Natural killer cell (primary cell): Measurements from ENCODE around the gene LEF1. TPM values are rescaled to one million over a fixed set of nuclear protein-coding genes. Genes with fewer than 3 reads are reported as not detected.

ENCODE experiments used
- ATAC-seq, 3 donors: fragments of 150-1000 bp in 2 of 3; fragments of 200-7000 bp in 1 of 3; cut with Tn5 transposase; 1 replicate in 1 of 3; 2 replicates in 2 of 3; pipeline ENCODE4 v1.10.0; 2021; ENCODE audit warnings: mild to moderate bottlenecking in 2 of 3, moderate library complexity in 2 of 3
- DNase-seq, 2 donors: peaks; one replicate each; pipeline versions ENCODE4 v3.0.0 to v3.0.0-alpha.2; 2013 to 2021; ENCODE audit warnings: mixed read lengths in 1 of 2
- H3K27ac ChIP-seq: one replicate; pipeline ENCODE4 v1.5.1; 2013; ENCODE audit warnings: mild to moderate bottlenecking, low read length
- H3K27me3 ChIP-seq: one replicate; pipeline ENCODE4 v1.6.1; 2013; ENCODE audit warnings: low read length; ENCODE audit not compliant: control insufficient read depth, insufficient read depth
- H3K36me3 ChIP-seq: one replicate; pipeline ENCODE4 v1.6.1; 2013; ENCODE audit warnings: low read length; ENCODE audit not compliant: control insufficient read depth, insufficient read depth
- H3K4me1 ChIP-seq: one replicate; pipeline ENCODE4 v1.6.1; 2013; ENCODE audit warnings: low read length; ENCODE audit not compliant: control insufficient read depth, insufficient read depth
- H3K4me3 ChIP-seq: one replicate; pipeline ENCODE4 v1.5.1; 2013; ENCODE audit warnings: low read length
- H3K9me3 ChIP-seq: one replicate; pipeline ENCODE4 v1.6.1; 2013; ENCODE audit warnings: low read length; ENCODE audit not compliant: control insufficient read depth, insufficient read depth
- H3K27ac Mint-ChIP-seq, 2 donors: one replicate each; pipeline ENCODE4 v1.8.0; 2022; ENCODE audit warnings: mild to moderate bottlenecking in 2 of 2, mixed read lengths in 2 of 2, moderate library complexity in 1 of 2
- H3K27me3 Mint-ChIP-seq, 2 donors: one replicate each; pipeline ENCODE4 v1.8.0; 2022; ENCODE audit warnings: low read depth in 2 of 2, mixed read lengths in 2 of 2
- H3K36me3 Mint-ChIP-seq: one replicate; pipeline ENCODE4 v1.8.0; 2022; ENCODE audit warnings: mixed read lengths
- H3K4me1 Mint-ChIP-seq, 2 donors: one replicate each; pipeline ENCODE4 v1.8.0; 2022; ENCODE audit warnings: mixed read lengths in 2 of 2
- H3K4me3 Mint-ChIP-seq: one replicate; pipeline ENCODE4 v1.8.0; 2022; ENCODE audit warnings: mild to moderate bottlenecking, moderate library complexity, mixed read lengths
- H3K9me3 Mint-ChIP-seq, 2 donors: one replicate each; pipeline ENCODE4 v1.8.0; 2022; ENCODE audit warnings: mixed read lengths in 2 of 2
- CTCF ChIP-seq: fragments of 200-600 bp; IDR thresholded peaks from one replicate; pipeline ENCODE4 v1.8.0; 2022; ENCODE audit warnings: antibody characterized with exemption
- WGBS: methylation state at CpG from one replicate; pipeline ENCODE4 v1.1.7; 2013; ENCODE audit warnings: missing lambda C conversion rate; ENCODE audit not compliant: insufficient coverage; 5-methylcytosine and 5-hydroxymethylcytosine counted together
- intact Hi-C: fragments of 100-400 bp; cut with micrococcal nuclease; formaldehyde crosslinking; loops from one replicate; pipeline ENCODE4 v1.14.2; 2022
- total RNA-seq, 4 donors: library from RNA; stranded (reverse); fragments of 120-200 nt in 1 of 4; gene quantifications; one replicate each; pipeline versions ENCODE4 v1.2.3 to v1.2.4, GENCODE V29; 2013 to 2022

Gene LEF1
- total RNA-seq, 3 donors from 2014 or later (not counting 1 experiment from before 2014, with no cell fraction given): 18.7 to 39.8 (median 24.5) TPM

DNA sequence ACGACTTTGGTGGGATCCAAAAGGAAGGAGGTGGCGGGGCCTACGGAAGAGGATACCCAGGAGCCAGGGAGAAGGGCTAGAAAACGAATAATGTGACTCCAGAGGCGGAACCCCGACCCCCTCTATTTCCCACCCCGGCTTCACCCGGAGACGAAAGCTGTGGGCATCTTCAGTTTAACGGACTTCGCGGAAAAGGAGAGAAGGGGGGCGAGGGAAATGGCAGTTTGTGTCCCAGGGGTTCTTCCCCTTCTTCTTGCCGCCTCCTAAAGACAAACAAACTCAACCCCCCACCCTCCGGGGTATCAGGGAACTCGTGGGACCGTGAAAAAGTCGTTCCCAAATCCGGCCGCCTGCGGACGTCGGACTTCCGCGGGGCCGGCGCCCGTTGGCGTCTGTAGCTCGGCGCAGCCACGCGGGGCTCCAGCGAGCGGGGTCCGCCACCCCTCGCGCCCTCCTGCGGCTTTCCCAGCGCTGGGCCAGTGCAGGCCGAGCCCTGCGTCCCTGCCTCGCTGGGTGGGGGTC is 3.6 kb upstream of the LEF1 start:
- Histone ChIP-seq H3K4me1 (peaks cover 39% of the 10 kb centered on the region), H3K27me3 (peaks cover 40% of the 10 kb centered on the region), H3K4me3 (peak overlapping the region; percentile 6), H3K27ac (no peak overlapping the region), H3K36me3 (no peaks in the 10 kb centered on the region), H3K9me3 (no peaks in the 10 kb centered on the region)
- peaks cover 48 to 52% of the 10 kb centered on the region in 2 donors for H3K27me3 Mint-ChIP-seq
- TF ChIP-seq CTCF: no peak
- H3K9me3 Mint-ChIP-seq: no peaks in the 10 kb centered on the region
- H3K27ac Mint-ChIP-seq: peak overlapping the region in 1 of 2 donors; percentile 35
- ATAC-seq: peak; percentile 28 to 29 (median 29)
- H3K4me1 Mint-ChIP-seq: peaks cover 32 to 57% of the 10 kb centered on the region in 2 donors
- DNase-seq: peak; percentile 22 to 58
- intact Hi-C loops: loop anchor here (5.0 kb wide), 1 partner anchor 55 kb away; no protein-coding TSS in a partner anchor
- WGBS: 4% methylated on average over 37 of the region's 43 CpGs
- H3K36me3 Mint-ChIP-seq: no peaks in the 10 kb centered on the region
- peak overlapping the region; percentile 79 for H3K4me3 Mint-ChIP-seq

GRCh38 chr4:108171339-108172230 is 2.9 kb upstream of the LEF1 start:
- TF ChIP-seq CTCF: no peak
- Mint-ChIP-seq H3K4me1 (peaks cover 38 to 64% of the 10 kb centered on the region in 2 donors), H3K27ac (peak overlapping the region in 1 of 2 donors; percentile 35), H3K27me3 (peaks cover 53 to 56% of the 10 kb centered on the region in 2 donors), H3K36me3 (no peaks in the 10 kb centered on the region), H3K9me3 (no peaks in the 10 kb centered on the region), H3K4me3 (peak overlapping the region; percentile 79)
- intact Hi-C loops: loop anchor here (5.0 kb wide), 1 partner anchor 54 kb away; no protein-coding TSS in a partner anchor
- WGBS: 2% methylated on average over 51 of the region's 52 CpGs
- Histone ChIP-seq H3K9me3 (no peaks in the 10 kb centered on the region), H3K27ac (no peak overlapping the region), H3K27me3 (peaks cover 41% of the 10 kb centered on the region), H3K4me1 (peaks cover 45% of the 10 kb centered on the region), H3K4me3 (peak overlapping the region; percentile 6), H3K36me3 (no peaks in the 10 kb centered on the region)
- peak; percentile 39 to 87 for DNase-seq
- peak; percentile 17 to 36 (median 29) for ATAC-seq

- H3K4me1 Mint-ChIP-seq: peaks cover 46 to 72% of the 10 kb centered on the region in 2 donors
- Histone ChIP-seq H3K9me3 (no peaks in the 10 kb centered on the region), H3K27ac (no peak overlapping the region), H3K4me1 (peaks cover 53% of the 10 kb centered on the region), H3K4me3 (no peak overlapping the region), H3K27me3 (peaks cover 41% of the 10 kb centered on the region), H3K36me3 (no peaks in the 10 kb centered on the region)
- ATAC-seq: no peak
- WGBS: 15% methylated on average over 8 of the region's 8 CpGs
- intact Hi-C loops: loop anchor here (5.0 kb wide), 1 partner anchor 53 kb away; no protein-coding TSS in a partner anchor
- H3K36me3 Mint-ChIP-seq: no peaks in the 10 kb centered on the region
- no peaks in the 10 kb centered on the region for H3K9me3 Mint-ChIP-seq
- peak overlapping the region; percentile 79 for H3K4me3 Mint-ChIP-seq
- peak in 1 of 2 donors; percentile 40 for DNase-seq
- TF ChIP-seq CTCF: no peak
- peaks cover 56 to 59% of the 10 kb centered on the region in 2 donors for H3K27me3 Mint-ChIP-seq
- H3K27ac Mint-ChIP-seq: no peak overlapping the region
These were observed 2.1 kb upstream of the LEF1 start for GRCh38 chr4:108170631-108171338.
